Endothelial cell of umbilical vein (primary cell): ENCODE data around the gene LGALS7B. TPM values are rescaled to one million over a fixed set of nuclear protein-coding genes. Genes with fewer than 3 reads are reported as not detected.

ENCODE experiments used
- BruUV-seq: library from RNA; stranded (reverse); fragments of 400-500 nt; replicated peaks from 2 replicates; lab custom pipeline; 2021; lab: Mats Ljungman, UMichigan
- CTCF ChIA-PET: fragments of 300-600, 350-600 bp; sonication (Branson Sonifier 250); formaldehyde crosslinking; loops from one replicate; lab custom pipeline; 2021; ENCODE audit warnings: antibody characterized with exemption, inconsistent platforms; lab: Charles Lee
- POLR2A ChIA-PET: fragments of 300-600, 350-600 bp; sonication (Branson Sonifier 250); formaldehyde crosslinking; loops from one replicate; lab custom pipeline; 2021; ENCODE audit warnings: antibody characterized with exemption, inconsistent platforms; lab: Charles Lee
- DNase-seq: peaks from one replicate; pipeline ENCODE4 v3.0.0-alpha.2; 2011; ENCODE audit warnings: low read depth, low spot score
- FAIRE-seq: peaks from 2 replicates; lab custom pipeline; 2011; peaks lifted over from hg19 to GRCh38; lab: Jason Lieb, UNC
- H2AFZ ChIP-seq: 2 replicates; pipeline ENCODE4 v1.6.0; 2012; ENCODE audit warnings: low read depth, low read length, control low read depth, inconsistent platforms
- H3K27ac ChIP-seq: 2 replicates; pipeline ENCODE4 v1.5.1; 2011; ENCODE audit warnings: low read depth, mild to moderate bottlenecking, control low read depth, low read length, moderate library complexity; ENCODE audit not compliant: insufficient read depth
- H3K27me3 ChIP-seq, 2 experiments: 2 replicates each; pipeline versions ENCODE4 v1.6.0 to v1.6.1; 2011; ENCODE audit warnings: low read length in 2 of 2, mixed read lengths in 1 of 2; ENCODE audit not compliant: control insufficient read depth in 2 of 2, insufficient read depth in 2 of 2
- H3K36me3 ChIP-seq, 2 experiments: 2 replicates in 1 of 2; 3 replicates in 1 of 2; pipeline ENCODE4 v1.5.1; 2011; ENCODE audit warnings: low read length in 2 of 2, mild to moderate bottlenecking in 1 of 2, moderate library complexity in 1 of 2; ENCODE audit not compliant: control insufficient read depth in 2 of 2, insufficient read depth in 2 of 2; ENCODE audit errors: extremely low read depth in 1 of 2
- H3K4me1 ChIP-seq: 3 replicates; pipeline ENCODE4 v1.5.1; 2011; ENCODE audit warnings: mild to moderate bottlenecking, low read length; ENCODE audit not compliant: control insufficient read depth, insufficient read depth; ENCODE audit errors: extremely low read depth
- H3K4me2 ChIP-seq: 2 replicates; pipeline ENCODE4 v1.6.1; 2011; ENCODE audit warnings: low read length, control low read depth, mixed read lengths; ENCODE audit not compliant: insufficient read depth
- H3K4me3 ChIP-seq, 3 experiments: fragments of 200-600 bp in 1 of 3; sonication (generic), shearing (Covaris generic) in 1 of 3; replicated peaks in 1 of 3; 2 replicates each; pipeline ENCODE4 v1.5.1; 2011 to 2016; ENCODE audit warnings: control low read depth in 3 of 3, low read length in 3 of 3, mild to moderate bottlenecking in 2 of 3, inconsistent platforms in 1 of 3, low read depth in 1 of 3, moderate library complexity in 1 of 3; ENCODE audit not compliant: insufficient read depth in 1 of 3
- H3K79me2 ChIP-seq: 2 replicates; pipeline ENCODE4 v1.6.0; 2012; ENCODE audit warnings: low read length, inconsistent platforms; ENCODE audit not compliant: control insufficient read depth, insufficient read depth
- H3K9ac ChIP-seq: replicated peaks from 2 replicates; pipeline ENCODE3; 2011; ENCODE audit warnings: low read length, control low read depth; ENCODE audit not compliant: insufficient read depth; ENCODE audit errors: extremely low read depth
- H3K9me1 ChIP-seq: replicated peaks from 3 replicates; pipeline ENCODE4 v1.6.0; 2011; ENCODE audit warnings: mild to moderate bottlenecking, low read length; ENCODE audit not compliant: control insufficient read depth, insufficient read depth; ENCODE audit errors: extremely low read depth
- H3K9me3 ChIP-seq: replicated peaks from 2 replicates; pipeline ENCODE4 v1.5.1; 2012; ENCODE audit warnings: low read length, inconsistent platforms; ENCODE audit not compliant: control insufficient read depth, insufficient read depth
- H4K20me1 ChIP-seq: replicated peaks from 2 replicates; pipeline ENCODE3; 2011; ENCODE audit warnings: mild to moderate bottlenecking, low read length; ENCODE audit not compliant: control insufficient read depth, insufficient read depth; ENCODE audit errors: extremely low read depth
- EZH2 ChIP-seq: IDR thresholded peaks from 2 replicates; pipeline ENCODE4 v1.6.1; 2012; ENCODE audit warnings: borderline replicate concordance, low read depth, mild to moderate bottlenecking, moderate library complexity, low read length, inconsistent platforms; ENCODE audit not compliant: severe bottlenecking
- FOS ChIP-seq: IDR thresholded peaks from 2 replicates; pipeline ENCODE4 v1.6.1; 2011; ENCODE audit warnings: mild to moderate bottlenecking, low read length, moderate library complexity, borderline replicate concordance; ENCODE audit not compliant: insufficient read depth
- GATA2 ChIP-seq: IDR thresholded peaks from 2 replicates; pipeline ENCODE4 v1.7.0; 2011; ENCODE audit warnings: low read depth, mild to moderate bottlenecking, moderate library complexity, mixed read lengths, low read length; ENCODE audit not compliant: insufficient read length, insufficient read depth
- JUN ChIP-seq: IDR thresholded peaks from 2 replicates; pipeline ENCODE4 v1.6.1; 2011; ENCODE audit warnings: borderline replicate concordance, low read depth; ENCODE audit not compliant: insufficient read length, insufficient read depth
- MYC ChIP-seq: IDR thresholded peaks from one replicate; pipeline ENCODE4 v1.6.1; 2011; ENCODE audit warnings: mild to moderate bottlenecking, low read depth, low read length
- POLR2A ChIP-seq: IDR thresholded peaks from 2 replicates; pipeline ENCODE4 v1.6.1; 2012; ENCODE audit warnings: low read depth, mild to moderate bottlenecking, control low read depth, low read length
- POLR2AphosphoS5 ChIP-seq: IDR thresholded peaks from 2 replicates; pipeline ENCODE4 v1.6.1; 2012; ENCODE audit warnings: low read depth, mild to moderate bottlenecking, control low read depth, low read length, moderate library complexity; ENCODE audit not compliant: insufficient read depth
- dilution Hi-C: fragments of 300-500 bp; cut with MboI; formaldehyde crosslinking; loops from one replicate; pipeline ENCODE4 v1.15.0; 2019; ENCODE audit warnings: low sequenced_read_pairs; ENCODE audit not compliant: extremely low pct_ligation_motif_present
- intact Hi-C: fragments of 100-400 bp; cut with micrococcal nuclease; formaldehyde crosslinking; loops from one replicate; pipeline ENCODE4 v1.10.0; 2022
- polyA plus RNA-seq, 4 experiments: library from polyadenylated mRNA; depleted of rRNA in 3 of 4; stranded (reverse) in 3 of 4; unstranded in 1 of 4; fragments of >200 nt; gene quantifications; 2 replicates each; pipeline versions ENCODE4 v1.2.1 to v1.2.3, GENCODE V29; 2011 to 2012; ENCODE audit warnings: missing spikeins in 1 of 4
- total RNA-seq: library from RNA; stranded (reverse); gene quantifications from 2 replicates; pipeline ENCODE4 v1.2.3, GENCODE V29; 2021
- TF ChIP-seq, protein P1 (sequence below), 2 donors: IDR thresholded peaks; 1 replicate in 1 of 2; 2 replicates in 1 of 2; pipeline ENCODE4 v1.5.1; 2011; ENCODE audit warnings: low read length in 2 of 2, mild to moderate bottlenecking in 2 of 2, moderate library complexity in 2 of 2, control low read depth in 1 of 2, inconsistent platforms in 1 of 2, low read depth in 1 of 2; ENCODE audit not compliant: insufficient read depth in 1 of 2; ENCODE audit errors: extremely low read depth in 1 of 2
- TF ChIP-seq, protein P2 (sequence below): IDR thresholded peaks from 2 replicates; pipeline ENCODE4 v1.6.1; 2011; ENCODE audit not compliant: insufficient read depth, insufficient read length

LGALS7B gene
- total and polyA plus RNA-seq, 2 donors (not counting 3 experiments of a cell fraction or from before 2014, with no cell fraction given), result not detected

DNA sequence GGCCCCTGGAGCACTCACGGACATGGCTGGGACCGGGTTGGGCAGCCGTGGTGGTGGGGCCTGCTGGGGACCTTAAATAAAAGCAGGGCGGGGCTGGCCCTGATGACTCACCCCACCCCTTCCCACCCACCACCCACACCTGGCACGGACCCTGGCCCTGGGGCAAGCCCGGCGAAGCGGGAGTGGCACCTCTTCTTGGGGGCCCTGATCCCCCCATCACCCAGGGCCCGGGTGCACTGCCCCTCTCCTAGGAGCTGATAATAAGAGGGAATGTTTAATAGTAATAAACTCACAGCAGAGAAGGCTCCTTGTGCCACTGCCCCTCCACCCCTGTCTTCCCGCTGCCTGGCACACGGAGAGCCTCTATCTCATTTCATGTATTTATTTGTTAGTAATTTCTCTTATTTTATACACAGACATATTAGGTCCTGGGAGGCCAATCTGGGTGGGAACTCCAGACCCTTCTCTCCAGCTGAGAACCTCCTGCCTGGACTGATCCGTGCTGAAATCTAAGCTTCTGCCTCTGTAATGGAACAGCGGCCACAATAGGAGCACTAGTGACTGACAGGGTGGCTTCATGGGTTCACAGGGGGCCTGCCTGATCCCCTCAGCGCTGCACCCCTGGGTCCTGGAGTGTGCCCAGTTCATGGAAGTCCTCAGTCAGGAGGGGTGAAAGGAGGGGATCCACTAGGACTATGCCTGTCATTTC is 15.4 kb upstream of the LGALS7B start, which contains the start of gene LGALS7:
TSS of gene LGALS7 (minus strand) at position 49 of the 709 bp plus-strand sequence. CDS start at position 24, 25 bp downstream.
- no TSS peak for BruUV-seq

More for the DNA sequence above, 15.4 kb upstream of the LGALS7B start, which contains the start of gene LGALS7:
- no peak within 1 kb of the TSS for H3K9ac ChIP-seq
- H2AFZ ChIP-seq, result no peak within 1 kb of the TSS
- peaks cover 5% of the 10 kb centered on the region for H3K4me1 ChIP-seq
- ChIA-PET POLR2A (no interaction called here), CTCF (interaction anchor here (0.6 kb wide), 1 partner anchor 19 kb away, joined by 3 read pairs; no protein-coding TSS in a partner anchor)
- no peak for TF ChIP-seq GATA2
- no peak for TF ChIP-seq FOS
- no peak for TF ChIP-seq POLR2AphosphoS5
- TF ChIP-seq, protein P1, sequence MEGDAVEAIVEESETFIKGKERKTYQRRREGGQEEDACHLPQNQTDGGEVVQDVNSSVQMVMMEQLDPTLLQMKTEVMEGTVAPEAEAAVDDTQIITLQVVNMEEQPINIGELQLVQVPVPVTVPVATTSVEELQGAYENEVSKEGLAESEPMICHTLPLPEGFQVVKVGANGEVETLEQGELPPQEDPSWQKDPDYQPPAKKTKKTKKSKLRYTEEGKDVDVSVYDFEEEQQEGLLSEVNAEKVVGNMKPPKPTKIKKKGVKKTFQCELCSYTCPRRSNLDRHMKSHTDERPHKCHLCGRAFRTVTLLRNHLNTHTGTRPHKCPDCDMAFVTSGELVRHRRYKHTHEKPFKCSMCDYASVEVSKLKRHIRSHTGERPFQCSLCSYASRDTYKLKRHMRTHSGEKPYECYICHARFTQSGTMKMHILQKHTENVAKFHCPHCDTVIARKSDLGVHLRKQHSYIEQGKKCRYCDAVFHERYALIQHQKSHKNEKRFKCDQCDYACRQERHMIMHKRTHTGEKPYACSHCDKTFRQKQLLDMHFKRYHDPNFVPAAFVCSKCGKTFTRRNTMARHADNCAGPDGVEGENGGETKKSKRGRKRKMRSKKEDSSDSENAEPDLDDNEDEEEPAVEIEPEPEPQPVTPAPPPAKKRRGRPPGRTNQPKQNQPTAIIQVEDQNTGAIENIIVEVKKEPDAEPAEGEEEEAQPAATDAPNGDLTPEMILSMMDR (IDR thresholded peaks at IDR 0.05; ENCODE audit: extremely low read depth in 1 of 2, insufficient read depth in 1 of 2, low read depth in 1 of 2, low read length in 2 of 2), result no peak
- TF ChIP-seq MYC, result no peak
- TF ChIP-seq EZH2, result no peak
- TF ChIP-seq POLR2A, result no peak
- TF ChIP-seq JUN, result no peak
- TF ChIP-seq, protein P2, sequence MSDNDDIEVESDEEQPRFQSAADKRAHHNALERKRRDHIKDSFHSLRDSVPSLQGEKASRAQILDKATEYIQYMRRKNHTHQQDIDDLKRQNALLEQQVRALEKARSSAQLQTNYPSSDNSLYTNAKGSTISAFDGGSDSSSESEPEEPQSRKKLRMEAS, result no peak
- H4K20me1 ChIP-seq, result no peaks in the 10 kb centered on the region
- no peaks in the 10 kb centered on the region for H3K36me3 ChIP-seq
- intact Hi-C loops, result no loop called here
- DNase-seq, result no peak
- dilution Hi-C loops, result no loop called here
- no peaks in the 10 kb centered on the region for H3K9me1 ChIP-seq
- FAIRE-seq, result no peak
- no peaks in the 10 kb centered on the region for H3K9me3 ChIP-seq
- no peak within 1 kb of the TSS for H3K4me2 ChIP-seq
- no peak within 1 kb of the TSS for H3K27ac ChIP-seq
- no peaks in the 10 kb centered on the region for H3K79me2 ChIP-seq
- no peaks in the 10 kb centered on the region for H3K27me3 ChIP-seq
- no peak within 1 kb of the TSS for H3K4me3 ChIP-seq
